ENCODE measurements around the gene RNF151. TPM values are rescaled to one million over a fixed set of nuclear protein-coding genes. Genes with fewer than 3 reads are reported as not detected.

The RNF151 gene
- total RNA-seq, 1 donor from 2014 or later: not detected

- intact Hi-C loops (cut with DNase I): no loop called here
These were observed 1.7 kb downstream of the RNF151 start for GRCh38 chr16:1968146-1968953.

GRCh38 chr16:1971796-1972489, 5.3 kb downstream of the RNF151 start, which contains the start of gene TBL3:
Gene TBL3 (plus strand): TSS chr16:1972053. CDS start chr16:1972165, 112 bp downstream.
- DNase-seq (ENCODE audit: extremely low spot score in 2 of 2): no peak
- H3K9me3 ChIP-seq: no peaks in the 10 kb centered on the region
- H3K27ac ChIP-seq: peak within 1 kb of the TSS; percentile 85
- TF ChIP-seq POLR2A (IDR thresholded peaks at IDR 0.05): peak; percentile 34 to 91
- TF ChIP-seq CTCF (IDR thresholded peaks at IDR 0.05): peak in 1 of 3 experiments; percentile 29
- peak; percentile 99 to 100 for TF ChIP-seq POLR2AphosphoS5 (IDR thresholded peaks at IDR 0.05; ENCODE audit: insufficient read depth in 1 of 2, low read depth in 1 of 2)
- no peaks in the 10 kb centered on the region for H3K27me3 ChIP-seq
- H3K36me3 ChIP-seq: peaks cover 0 to 27% of the 10 kb centered on the region in 2 donors
- peak within 1 kb of the TSS; percentile 73 to 89 for H3K4me3 ChIP-seq
- intact Hi-C loops (cut with DNase I): no loop called here
- H3K4me1 ChIP-seq: peaks cover 28% of the 10 kb centered on the region

More at GRCh38 chr16:1968146-1968953, 1.7 kb downstream of the RNF151 start:
- no peak overlapping the region for H3K27ac ChIP-seq
- TF ChIP-seq POLR2A (IDR thresholded peaks at IDR 0.05) (no peak), CTCF (IDR thresholded peaks at IDR 0.05) (no peak), POLR2AphosphoS5 (IDR thresholded peaks at IDR 0.05; ENCODE audit: insufficient read depth in 1 of 2, low read depth in 1 of 2) (no peak)
- DNase-seq (ENCODE audit: extremely low spot score in 2 of 2): no peak
- H3K27me3 ChIP-seq: no peaks in the 10 kb centered on the region
- peaks cover 46% of the 10 kb centered on the region for H3K4me1 ChIP-seq
- no peak overlapping the region for H3K4me3 ChIP-seq
- peaks cover 0 to 4% of the 10 kb centered on the region in 2 donors for H3K36me3 ChIP-seq
- H3K9me3 ChIP-seq: no peaks in the 10 kb centered on the region

- intact Hi-C loops (cut with DNase I): no loop called here
- TF ChIP-seq POLR2AphosphoS5 (IDR thresholded peaks at IDR 0.05; ENCODE audit: insufficient read depth in 1 of 2, low read depth in 1 of 2): no peak
- TF ChIP-seq POLR2A (IDR thresholded peaks at IDR 0.05): no peak
- TF ChIP-seq CTCF (IDR thresholded peaks at IDR 0.05): no peak
- H3K4me3 ChIP-seq: peak overlapping the region; percentile 73 to 89
- peak overlapping the region; percentile 85 for H3K27ac ChIP-seq
- no peak for DNase-seq (ENCODE audit: extremely low spot score in 2 of 2)
- H3K9me3 ChIP-seq: no peaks in the 10 kb centered on the region
- H3K4me1 ChIP-seq: peaks cover 28% of the 10 kb centered on the region
- H3K27me3 ChIP-seq: no peaks in the 10 kb centered on the region
- peaks cover 0 to 32% of the 10 kb centered on the region in 2 donors for H3K36me3 ChIP-seq
These were observed 5.8 kb downstream of the RNF151 start for GRCh38 chr16:1972490-1972877.

GRCh38 chr16:1973461-1974156, 7.0 kb downstream of the RNF151 start:
- TF ChIP-seq POLR2AphosphoS5 (IDR thresholded peaks at IDR 0.05; ENCODE audit: insufficient read depth in 1 of 2, low read depth in 1 of 2) (no peak), CTCF (IDR thresholded peaks at IDR 0.05) (no peak), POLR2A (IDR thresholded peaks at IDR 0.05) (no peak)
- Histone ChIP-seq H3K9me3 (no peaks in the 10 kb centered on the region), H3K27ac (no peak overlapping the region), H3K27me3 (no peaks in the 10 kb centered on the region), H3K4me3 (no peak overlapping the region), H3K4me1 (peaks cover 28% of the 10 kb centered on the region), H3K36me3 (peaks cover 0 to 41% of the 10 kb centered on the region in 2 donors)
- intact Hi-C loops (cut with DNase I): no loop called here
- DNase-seq (ENCODE audit: extremely low spot score in 2 of 2): no peak

Data from vagina (tissue), 2 donors.